ENCODE results near the gene ZNRD2.

GRCh38 chr11:65532388-65533064, 37.8 kb upstream of the ZNRD2 start:
- TF ChIP-seq CTCF (IDR thresholded peaks at IDR 0.05; ENCODE audit: poor library complexity) (no peak), EZH2 (IDR thresholded peaks at IDR 0.05; ENCODE audit: borderline replicate concordance) (no peak), EZH2phosphoT487 (IDR thresholded peaks at IDR 0.05; ENCODE audit: low read depth, severe bottlenecking, unreplicated experiment) (no peak)
